ENCODE data around the gene FHOD3. TPM values are rescaled to one million over a fixed set of nuclear protein-coding genes. Genes with fewer than 3 reads are reported as not detected.
"Not testable (repeated sequence)": the region's sequence is repeated elsewhere in the genome, so short reads cannot be mapped to it uniquely, and the experiment has no call there.

Gene FHOD3
- polyA plus RNA-seq, 3 donors, result 36.0 to 44.2 (median 39.2) TPM

DNA sequence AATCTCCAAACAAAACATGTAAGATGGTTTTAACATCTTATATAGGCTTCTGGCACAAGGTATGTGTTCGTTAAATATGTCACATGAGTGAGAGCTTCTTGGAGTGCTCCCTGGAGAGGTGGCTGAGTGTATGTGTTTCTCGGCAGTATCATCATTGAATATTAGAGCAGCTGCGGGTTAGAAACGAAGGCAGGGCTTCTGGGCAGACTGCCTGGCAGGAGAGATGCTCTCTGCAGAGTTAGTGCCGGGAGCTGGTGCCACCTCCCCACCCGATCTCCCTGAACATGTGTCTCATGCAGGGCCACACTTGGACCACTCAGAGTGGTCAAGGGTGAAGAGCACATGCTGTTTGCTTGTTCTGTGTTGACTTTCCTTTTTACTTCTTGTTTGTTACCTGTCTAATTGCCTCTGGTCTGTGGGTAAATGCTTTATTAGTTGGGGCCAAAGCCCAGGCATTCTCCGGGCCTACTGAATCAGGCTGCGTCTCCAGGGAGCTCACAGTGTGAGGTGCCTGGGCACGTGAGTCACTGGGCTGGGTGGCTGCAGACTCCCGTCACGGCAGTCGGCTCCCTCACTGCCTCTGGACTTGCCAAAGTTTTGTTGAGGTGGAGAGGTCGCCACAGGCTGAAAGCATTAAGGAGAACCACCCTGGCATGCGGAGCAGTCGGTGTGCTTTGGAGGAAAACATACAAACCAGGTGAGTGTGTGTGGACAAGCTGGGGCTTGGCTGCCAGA lies 246.6 kb downstream of the FHOD3 start:
- DNase-seq, result no peak

DNA sequence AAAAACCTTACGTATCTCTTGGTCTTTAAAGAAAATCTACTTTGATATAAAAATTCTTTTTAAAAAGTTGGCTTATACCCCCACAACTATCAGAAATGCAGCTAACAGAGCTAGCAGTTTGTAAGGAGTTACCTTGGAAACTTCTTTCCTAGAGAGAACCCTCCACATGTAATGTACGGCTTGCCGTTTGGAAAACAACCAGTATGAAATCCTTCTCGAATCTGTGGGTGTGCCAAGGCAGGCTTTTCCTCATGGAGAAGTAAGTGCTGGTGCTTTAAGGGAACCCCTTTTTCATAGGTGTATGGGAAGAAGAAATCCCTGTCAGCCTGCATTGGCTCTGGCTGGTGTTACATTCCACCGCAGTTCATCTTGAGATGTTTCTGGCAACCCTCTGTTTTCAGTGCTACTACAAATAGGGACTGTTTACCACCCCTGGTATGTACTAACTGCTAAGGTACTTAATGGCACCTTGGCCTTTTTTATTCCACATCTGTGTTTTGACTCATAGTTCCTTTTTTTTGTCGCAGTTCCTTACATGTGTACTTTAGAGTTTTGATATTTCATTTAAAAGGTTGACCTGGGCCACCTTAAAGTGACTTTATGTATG lies 248.4 kb downstream of the FHOD3 start:
- DNase-seq, result no peak

DNA sequence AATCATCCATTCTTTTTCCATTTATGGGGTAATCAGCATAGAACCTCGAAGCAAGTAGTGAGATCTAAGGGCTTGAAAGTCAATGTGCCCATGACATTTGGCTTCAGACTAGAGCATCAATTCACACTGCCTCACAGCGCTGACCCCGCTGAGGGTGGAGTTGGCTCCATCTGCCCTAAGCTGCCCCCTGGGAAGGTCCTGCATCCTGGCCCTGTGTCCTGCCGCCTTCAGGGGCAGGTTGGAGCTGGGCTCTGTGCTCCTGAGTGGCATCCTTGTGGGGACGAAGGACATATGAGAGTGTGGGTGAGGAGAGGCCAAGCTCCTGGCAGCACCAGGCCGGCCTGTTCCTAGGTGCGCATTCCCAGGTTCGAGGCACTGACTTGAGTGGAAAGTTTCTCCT lies 249.4 kb downstream of the FHOD3 start:
- DNase-seq, result no peak

DNA sequence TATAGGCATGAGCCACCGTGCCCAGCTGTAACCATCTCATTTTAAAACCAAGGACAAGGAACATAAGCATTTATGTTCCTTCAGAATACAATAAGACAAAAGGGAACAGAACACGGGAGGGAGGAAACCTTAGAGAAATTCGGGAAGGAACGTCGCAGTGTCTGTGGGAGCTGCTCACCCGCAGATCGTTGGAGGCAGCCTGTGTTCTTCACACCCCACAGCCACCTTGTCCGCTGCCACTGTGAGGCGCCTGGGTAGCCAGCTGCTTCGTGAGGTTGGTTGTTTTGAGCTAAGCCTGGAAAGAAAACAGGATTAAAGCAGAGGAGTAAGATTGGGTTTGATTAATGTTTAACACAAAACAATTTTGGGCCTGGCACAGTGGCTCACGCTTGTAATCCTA lies 250.0 kb downstream of the FHOD3 start:
- no peak for DNase-seq

DNA sequence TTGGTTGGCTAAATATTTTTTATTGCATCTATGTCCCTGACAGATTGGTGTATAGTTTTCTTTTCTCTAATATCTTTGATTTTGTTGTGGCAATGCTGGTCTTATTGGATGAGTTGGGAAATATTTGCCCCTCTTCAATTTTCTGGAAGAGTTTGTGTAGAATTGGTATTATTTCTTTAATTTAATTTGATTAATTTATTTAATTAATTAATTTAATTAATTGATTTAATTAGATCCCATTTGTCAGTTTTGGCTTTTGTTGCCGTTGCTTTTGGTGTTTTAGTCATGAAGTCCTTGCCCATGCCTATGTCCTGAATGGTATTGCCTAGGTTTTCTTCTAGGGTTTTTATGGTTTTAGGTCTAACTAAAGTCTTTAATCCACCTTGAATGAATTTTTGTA lies 253.8 kb downstream of the FHOD3 start:
- not testable (repeated sequence) for DNase-seq

DNA sequence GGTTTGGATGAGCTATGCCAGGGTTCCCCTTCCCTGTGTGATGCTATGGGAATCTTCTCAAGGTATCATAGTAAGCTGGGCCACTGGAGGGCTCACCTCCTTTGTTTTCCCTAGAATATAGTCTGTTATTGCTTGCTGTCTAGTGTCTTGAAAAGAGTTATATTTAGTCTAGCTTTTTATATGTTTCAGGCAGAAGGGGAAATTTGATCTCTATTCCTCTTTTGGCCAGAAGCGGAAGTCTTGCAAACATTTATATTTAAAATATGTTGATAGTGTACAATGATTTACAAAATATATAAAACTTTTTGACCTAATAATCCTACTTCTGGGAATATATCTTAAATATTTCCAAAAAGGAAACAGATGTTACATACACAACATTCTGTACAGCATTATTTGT lies 260.7 kb downstream of the FHOD3 start:
- peak; percentile 7 for DNase-seq

DNA sequence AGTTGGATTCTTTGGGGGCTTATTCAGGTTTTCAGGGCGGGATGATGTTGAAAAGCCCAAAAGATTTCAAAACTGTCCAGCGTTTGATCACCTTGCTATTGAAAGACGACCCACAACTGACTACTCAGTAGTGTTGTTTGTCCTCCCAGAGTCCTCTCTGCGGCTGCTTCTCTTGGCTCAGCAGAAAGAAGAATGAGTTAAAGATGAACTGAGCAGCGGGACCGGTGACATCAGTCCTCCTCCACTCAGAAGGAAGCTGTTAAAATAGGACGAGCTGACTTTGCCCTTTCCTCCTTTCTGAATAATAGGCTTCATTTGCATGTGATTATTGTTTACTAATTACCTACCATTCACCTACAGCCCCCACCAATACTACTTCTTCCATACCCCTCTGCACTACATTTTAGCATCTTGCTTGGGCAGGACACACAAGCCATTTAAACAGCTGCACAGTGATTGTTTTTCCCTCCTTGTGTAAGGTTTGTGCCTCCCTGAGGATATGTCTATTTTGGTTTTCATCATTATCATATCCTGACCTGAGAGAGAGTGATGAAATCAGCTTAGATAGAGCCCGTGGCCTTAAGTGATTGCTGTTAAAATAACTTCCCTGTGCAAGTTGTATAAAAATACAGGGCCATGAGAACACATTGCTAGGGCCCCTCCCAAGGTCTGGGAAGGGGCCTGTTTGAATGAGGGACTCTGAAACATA lies 261.8 kb downstream of the FHOD3 start:
- DNase-seq, result no peak

DNA sequence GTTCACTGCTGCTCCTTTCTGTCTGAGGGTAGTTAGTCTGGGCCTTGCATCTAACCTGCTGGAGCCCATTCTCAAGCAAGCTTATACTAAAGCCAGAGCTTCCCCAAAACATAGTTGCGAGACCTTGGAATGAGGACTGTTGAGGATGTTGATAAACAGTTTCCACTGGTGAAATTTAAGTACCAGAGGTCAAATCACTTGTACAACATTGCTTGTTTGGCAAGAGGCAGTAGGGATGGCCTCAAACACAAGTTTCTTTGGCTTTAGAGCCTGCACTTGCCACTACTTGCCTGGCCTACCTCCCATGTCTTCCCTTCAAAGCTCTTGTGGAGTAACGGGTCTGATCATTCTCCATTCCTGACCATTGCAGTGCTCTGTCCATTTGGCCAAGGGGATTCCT lies 262.7 kb downstream of the FHOD3 start:
- no peak for DNase-seq

DNA sequence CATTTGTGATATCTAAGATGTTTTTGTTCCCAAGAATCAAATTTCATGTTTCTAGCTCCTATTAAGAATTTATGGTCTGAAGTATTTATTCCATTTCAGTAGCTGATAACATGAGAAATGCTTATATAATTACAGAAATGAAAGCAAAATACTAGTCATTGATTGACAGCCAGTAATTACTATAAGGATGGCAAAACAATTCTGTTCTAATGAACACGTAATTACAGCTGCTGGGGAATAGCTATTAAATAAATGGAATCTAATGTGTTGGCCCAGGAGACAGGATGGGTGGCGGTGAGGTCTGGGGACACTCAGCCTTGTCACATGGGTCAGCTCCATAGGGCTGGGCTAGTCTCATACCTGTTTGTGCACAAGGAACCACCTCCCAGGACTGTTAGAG lies 263.5 kb downstream of the FHOD3 start:
- no peak for DNase-seq

DNA sequence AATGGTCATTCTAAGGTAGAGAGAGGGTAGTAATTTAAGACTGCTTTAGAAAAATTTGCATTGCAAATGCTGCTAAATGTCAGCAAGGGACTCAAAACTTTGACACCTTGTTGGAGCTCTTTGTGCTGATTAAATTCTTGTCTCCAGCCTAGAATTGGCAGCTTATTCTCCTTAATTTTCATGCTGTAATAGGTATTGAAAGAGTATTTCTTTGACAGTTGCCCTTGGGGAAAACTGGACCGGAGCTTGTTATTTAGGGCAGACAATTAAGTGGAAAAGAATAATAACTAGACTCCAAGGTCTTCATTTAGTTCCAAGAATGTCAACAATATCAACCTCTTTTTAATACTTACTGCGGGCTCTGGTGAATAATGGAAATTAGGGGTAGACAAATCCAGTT lies 267.3 kb downstream of the FHOD3 start:
- no peak for DNase-seq

DNA sequence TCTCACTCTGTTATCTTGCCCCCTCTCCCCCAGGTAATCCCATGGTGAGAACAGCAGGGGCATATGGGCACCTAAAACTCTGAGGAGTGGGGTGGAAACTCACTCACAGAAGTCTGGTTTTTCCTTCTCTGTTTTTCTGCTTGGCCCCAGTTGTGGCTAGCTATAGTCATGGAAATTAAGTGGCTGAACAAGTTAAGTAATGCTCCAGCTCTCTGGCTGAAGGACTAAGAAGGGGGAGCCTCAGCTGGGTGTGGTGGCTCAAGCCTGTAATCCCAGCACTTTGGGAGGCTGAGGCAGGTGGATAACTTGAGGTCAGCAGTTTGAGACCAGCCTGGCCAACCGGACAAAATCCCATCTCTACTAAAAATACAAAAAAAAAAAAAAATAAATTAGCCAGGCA lies 270.3 kb downstream of the FHOD3 start:
- DNase-seq, result no peak

DNA sequence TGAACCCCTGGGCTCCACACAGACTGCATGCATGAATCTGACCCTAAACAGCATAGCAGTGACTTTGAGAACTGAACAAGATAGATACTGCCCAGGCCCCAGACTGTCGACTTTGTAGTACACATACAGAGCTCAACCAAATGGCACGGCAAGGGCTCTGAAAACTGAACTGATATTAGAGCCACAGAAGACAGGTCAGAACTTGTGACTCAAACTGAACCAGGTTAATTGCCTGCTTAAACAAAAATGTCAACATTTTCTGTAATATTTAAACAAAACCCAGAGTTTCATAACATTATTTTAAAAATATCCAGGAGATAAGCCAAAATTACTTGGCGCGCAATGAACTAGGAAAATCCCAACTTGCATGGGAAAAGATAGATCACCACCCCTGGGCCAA lies 271.0 kb downstream of the FHOD3 start:
- DNase-seq, result no peak

DNA sequence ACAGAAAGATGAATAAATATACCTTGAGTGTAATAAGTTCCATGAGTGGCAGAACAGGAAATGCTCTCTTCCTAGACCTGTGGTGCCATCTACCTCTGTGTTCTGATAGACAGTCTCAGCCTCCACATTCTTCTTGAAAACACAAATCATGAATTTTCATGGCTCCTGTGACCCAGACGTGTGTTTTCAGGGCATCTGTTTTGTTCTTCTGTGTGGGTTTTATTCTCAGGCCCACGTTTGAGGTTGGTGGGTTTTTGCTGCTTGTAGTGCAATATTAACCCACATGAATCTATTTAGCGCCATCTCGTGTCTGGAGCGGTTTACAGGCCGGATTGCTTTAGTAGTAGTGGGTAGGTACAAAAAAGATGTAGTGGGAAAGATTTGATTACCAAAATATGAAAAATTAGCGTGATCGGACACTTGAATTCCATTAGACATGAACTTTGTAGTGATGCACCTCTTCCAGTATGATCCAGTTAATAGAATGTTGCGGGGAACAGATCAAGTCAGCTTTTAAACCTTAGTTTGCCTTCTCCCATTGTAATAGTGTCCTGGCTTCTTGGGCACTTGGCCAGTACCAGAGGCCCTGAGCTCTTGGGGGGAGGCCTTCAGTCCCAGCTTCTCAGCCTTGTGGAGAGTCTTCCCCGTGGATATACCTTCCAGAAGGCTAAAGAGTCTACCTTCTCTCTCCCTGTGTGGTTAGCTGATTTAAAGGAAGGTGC lies 274.8 kb downstream of the FHOD3 start:
- DNase-seq, result peak; percentile 56

DNA sequence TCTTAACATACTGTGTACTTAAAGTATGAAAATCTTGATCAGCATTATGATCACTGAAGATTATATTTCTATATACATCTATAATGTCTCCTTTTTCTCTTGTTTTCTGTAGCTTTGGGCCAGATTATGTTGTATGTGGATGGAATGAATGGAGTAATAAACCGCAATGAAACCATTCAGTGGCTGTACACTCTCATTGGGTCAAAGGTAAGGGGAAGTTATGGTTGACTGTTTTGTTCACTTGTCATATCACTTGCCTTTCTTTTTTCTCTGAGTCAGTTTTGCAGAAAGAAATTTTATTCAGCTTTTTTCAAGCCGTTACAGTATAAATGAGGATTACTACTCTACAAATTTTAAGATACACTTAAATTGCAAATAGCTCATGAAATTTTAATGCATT lies 278.8 kb downstream of the FHOD3 start:
- DNase-seq, result no peak

DNA sequence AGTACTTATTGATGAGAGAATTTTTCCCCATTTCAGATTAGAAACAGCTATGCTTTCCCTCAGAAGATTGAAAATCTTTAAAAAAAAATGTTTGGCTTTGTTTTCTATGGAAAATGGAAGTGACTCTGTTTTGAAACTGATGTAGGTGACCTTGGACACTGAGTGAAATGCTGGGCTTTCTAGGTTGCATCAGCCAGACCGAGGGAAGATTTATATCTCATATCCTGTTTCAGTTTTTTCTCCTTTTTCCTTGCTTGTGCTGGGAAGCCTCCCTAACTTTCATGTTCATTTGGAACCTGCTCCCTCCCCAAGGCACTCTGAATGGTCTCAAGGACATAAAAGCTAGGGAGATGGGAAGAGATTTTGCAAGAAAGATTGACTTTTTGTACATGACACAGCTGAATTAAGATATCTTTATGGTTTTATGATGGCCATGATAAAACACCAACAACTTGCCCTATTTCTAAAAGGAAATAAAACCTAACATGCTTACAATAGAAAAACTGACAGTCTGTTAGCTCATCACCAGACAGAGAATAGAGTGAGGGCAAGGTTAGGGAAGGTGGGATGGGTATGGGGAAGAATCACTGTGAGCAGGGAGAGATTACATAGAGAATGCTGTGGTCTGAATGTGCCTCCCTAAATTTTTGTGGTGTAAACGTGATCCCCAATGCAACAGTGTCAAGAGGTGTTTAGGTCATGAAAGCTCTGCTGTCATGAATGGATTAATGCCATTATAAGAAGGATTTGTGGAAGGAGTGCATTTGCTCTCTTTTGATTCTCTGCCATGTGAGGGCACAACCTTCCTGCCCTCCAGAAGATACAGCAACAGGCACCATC lies 281.6 kb downstream of the FHOD3 start:
- peak; percentile 5 for DNase-seq

DNA sequence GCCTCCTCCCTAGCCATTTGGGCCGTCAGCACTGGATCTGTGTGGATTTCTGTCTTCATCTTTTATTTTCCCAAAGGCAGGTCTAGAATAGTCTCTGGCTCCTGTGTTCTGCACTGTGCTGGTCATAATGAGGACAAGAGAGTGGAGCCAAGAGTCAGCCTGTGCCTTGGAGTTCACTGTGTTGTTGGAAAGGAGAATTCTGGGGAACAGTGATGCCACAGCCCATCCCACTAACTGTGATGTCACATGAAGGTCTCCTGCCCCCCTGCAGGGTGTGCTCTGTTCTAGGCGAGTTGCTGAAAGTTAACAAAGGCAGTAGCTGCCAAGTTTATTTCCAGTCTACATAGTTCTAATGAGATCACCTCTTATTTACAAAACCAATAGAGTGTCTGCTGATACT lies 282.8 kb downstream of the FHOD3 start:
- DNase-seq, result no peak

DNA sequence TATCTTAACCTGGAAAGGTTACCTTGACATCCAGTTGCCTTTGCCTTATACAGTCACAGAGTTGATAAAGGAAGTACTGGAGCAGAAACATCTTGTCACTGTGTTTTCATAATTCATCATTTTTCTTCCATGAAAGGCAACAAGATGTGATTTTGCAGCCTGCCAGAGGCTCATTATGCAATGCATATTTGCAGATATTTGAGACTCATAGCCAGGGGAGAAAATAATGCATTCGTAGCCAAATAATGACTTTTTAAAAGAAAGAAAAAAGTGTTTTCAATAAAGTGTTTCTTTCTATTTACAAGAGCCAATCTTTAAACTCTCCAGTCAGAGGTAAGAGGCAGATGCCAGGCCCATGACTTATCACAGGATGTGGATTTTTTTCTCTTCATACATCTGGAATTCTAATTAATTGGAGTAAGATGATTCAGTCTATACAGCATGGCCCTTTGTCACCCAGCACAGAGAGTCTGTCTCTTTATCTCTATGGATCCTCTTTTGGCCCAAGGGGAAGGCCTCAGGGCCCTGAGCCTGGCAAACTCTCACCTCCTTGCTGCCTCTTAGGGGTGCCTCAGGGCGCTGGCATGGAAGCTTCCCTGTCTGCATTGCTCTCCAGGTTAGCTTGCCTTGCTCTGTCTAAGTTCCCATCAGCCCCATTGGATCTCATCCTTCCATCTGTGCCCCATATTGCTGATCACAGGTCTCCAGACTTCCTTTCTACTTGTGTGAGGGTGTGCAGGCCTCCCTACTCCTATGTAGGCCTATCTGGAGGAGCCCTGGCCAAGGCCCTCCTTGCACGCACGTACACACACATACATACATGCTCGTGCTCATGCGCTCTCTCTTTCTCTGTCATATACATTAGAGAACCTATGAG lies 283.6 kb downstream of the FHOD3 start:
- no peak for DNase-seq

DNA sequence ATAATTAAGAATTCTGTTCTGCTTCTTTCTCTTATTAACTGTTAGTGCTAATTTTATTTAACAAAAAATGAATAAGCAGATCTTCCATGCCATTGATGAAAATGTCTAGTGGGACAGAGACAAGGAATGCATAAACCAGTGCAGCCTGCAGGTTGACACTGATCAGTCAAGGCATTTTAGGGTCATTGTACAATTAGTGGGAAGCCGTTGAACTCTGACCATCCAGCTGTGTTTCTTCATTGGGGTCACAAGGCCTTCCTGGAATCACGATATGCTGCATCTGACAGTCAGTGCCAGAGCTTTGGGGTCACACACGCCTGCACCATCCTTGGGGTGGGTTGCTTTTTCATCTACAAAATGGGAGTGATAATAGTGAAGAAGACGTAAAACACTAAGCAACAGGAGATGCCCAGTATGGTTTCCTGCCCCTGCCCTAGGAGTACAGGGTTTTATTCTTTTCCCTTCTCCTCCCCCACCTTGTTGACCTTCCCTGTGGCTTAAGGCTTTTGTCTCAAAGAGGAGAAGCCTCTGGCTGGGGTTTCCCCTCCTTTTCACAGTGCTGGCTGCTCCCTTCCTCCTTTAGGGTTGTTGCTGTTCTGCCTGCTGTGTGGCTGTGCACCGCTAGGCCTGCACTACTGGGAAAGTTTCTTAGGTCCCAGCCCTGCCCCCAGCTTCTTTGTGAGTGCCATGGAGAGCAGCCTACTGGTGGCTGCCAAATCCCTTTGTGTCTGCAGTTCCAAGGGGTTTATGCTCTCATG lies 285.7 kb downstream of the FHOD3 start:
- no peak for DNase-seq

DNA sequence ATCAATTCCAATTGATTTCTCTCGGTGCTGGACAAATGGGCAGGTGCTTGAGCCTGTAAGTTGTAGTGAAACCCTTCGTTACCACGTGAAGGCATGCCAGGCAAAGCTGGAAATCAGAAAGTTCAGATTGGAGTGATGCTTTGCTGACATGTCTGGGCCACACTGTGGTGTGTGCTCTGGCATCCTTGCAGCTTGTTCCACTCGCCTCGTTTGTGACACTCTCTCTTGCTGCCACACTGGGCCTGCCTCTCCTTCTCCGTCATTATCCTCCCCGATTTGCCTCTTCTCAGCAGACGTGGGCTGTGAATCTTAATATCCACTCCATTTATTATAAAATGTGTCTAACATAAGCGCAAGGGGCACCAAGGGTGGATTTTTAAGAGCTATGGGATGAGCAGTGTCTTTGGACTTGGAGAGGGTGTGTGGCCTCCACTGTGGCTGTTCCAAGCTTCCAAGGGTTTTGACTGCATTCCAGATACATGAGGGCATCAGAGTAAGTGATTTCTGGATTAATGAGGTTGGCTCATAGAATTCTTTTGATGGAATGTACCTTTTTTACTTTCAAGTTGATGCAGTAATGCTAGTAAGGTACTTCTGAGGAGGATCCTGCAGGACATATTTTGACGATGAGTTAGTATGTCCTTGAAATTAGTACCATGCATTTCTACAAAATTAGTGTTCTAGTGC lies 292.5 kb downstream of the FHOD3 start:
- DNase-seq, result no peak

All from renal pelvis (tissue), 4 donors.